Fibroblast of lung (primary cell): ENCODE results near the gene PYROXD2.

ENCODE experiments used
- CTCF ChIP-seq, 2 donors: IDR thresholded peaks in 1 of 2; conservative IDR thresholded peaks in 1 of 2; 1 replicate in 1 of 2; 2 replicates in 1 of 2; pipeline ENCODE4 v1.5.1; 2011 to 2012; ENCODE audit warnings: low read length in 2 of 2, control low read depth in 1 of 2, inconsistent platforms in 1 of 2, low read depth in 1 of 2, mild to moderate bottlenecking in 1 of 2
- EZH2 ChIP-seq: IDR thresholded peaks from 2 replicates; pipeline ENCODE4 v1.5.1; 2012; ENCODE audit warnings: low read length, control low read depth, mild to moderate bottlenecking; ENCODE audit errors: missing control alignments

GRCh38 chr10:98380493-98381339, 34.3 kb downstream of the PYROXD2 start:
- no peak for TF ChIP-seq CTCF (conservative IDR thresholded peaks at IDR 0.05 in 1 of 2, IDR thresholded peaks at IDR 0.05 in 1 of 2; ENCODE audit: low read depth in 1 of 2, low read length in 2 of 2)
- no peak for TF ChIP-seq EZH2
